Measurements from ENCODE around the gene GRID1.

GRCh38 chr10:85696893-85697292 lies 669.7 kb downstream of the GRID1 start:
- no peak for TF ChIP-seq CTCF (IDR thresholded peaks at IDR 0.05)
- TF ChIP-seq POLR2A (IDR thresholded peaks at IDR 0.05): no peak

All from Peyer's patch (tissue), 4 donors.